Measurements from ENCODE around the gene ALAD.

ALAD gene

GRCh38 chr9:113345190-113345589 lies 55.9 kb downstream of the ALAD start:
- DNase-seq: no peak

GRCh38 chr9:113343732-113344231 lies 57.3 kb downstream of the ALAD start:
- no peak for DNase-seq

- DNase-seq: no peak
Measured at GRCh38 chr9:113341712-113342410, 59.2 kb downstream of the ALAD start.

- DNase-seq: peak; percentile 83 to 87
Measured at GRCh38 chr9:113340011-113340699, 60.9 kb downstream of the ALAD start, which contains the start of gene WDR31. TSS of gene WDR31 (minus strand) at chr9:113340275. CDS start at chr9:113332022, 8,253 bp downstream.

- no peak for DNase-seq
Measured at GRCh38 chr9:113337714-113338113, 63.4 kb downstream of the ALAD start.

Measured in stimulated activated CD4-positive, alpha-beta T cell treated with anti-CD3 and anti-CD28 coated beads, Interleukin-2, amount 100 ng/mL, for 24 hours (primary cell).